SK-MEL-5 (cell line): Measurements from ENCODE around the gene MARCO. TPM values are rescaled to one million over a fixed set of nuclear protein-coding genes. Genes with fewer than 3 reads are reported as not detected.
"Not testable (repeated sequence)": the region's sequence is repeated elsewhere in the genome, so short reads cannot be mapped to it uniquely, and the experiment has no call there.

Source experiments
- DNase-seq: peaks from one replicate; pipeline ENCODE4 v3.0.0-alpha.2; 2016; ENCODE audit warnings: low read depth, low spot score
- in situ Hi-C: cut with HindIII; loops from 2 replicates; pipeline ENCODE4 v1.10.0; 2016; ENCODE audit warnings: low sequenced_read_pairs, high pct_unique_total_duplicates, low pct_unique_long_range_greater_than_20kb
- total RNA-seq: library from RNA; depleted of rRNA; stranded (reverse); fragments of >200 nt; shearing (Covaris generic); gene quantifications from 2 replicates; pipeline ENCODE4 v1.2.3, GENCODE V29; 2014

MARCO gene
- total RNA-seq, 1 experiment from 2014 or later, result not detected

GRCh38 chr2:118987886-118988285 lies 45.9 kb downstream of the MARCO start:
- in situ Hi-C loops, result no loop called here

GRCh38 chr2:118988706-118989105 lies 46.7 kb downstream of the MARCO start:
- in situ Hi-C loops, result no loop called here

More at GRCh38 chr2:118987886-118988285, 45.9 kb downstream of the MARCO start:
- DNase-seq, result no peak

GRCh38 chr2:118989481-118989880 lies 47.5 kb downstream of the MARCO start:
- DNase-seq, result no peak
- in situ Hi-C loops, result no loop called here

More at GRCh38 chr2:118988706-118989105, 46.7 kb downstream of the MARCO start:
- DNase-seq, result no peak

- in situ Hi-C loops, result no loop called here
- no peak for DNase-seq
Measured at GRCh38 chr2:118990757-118991545, 49.0 kb downstream of the MARCO start.

- in situ Hi-C loops, result no loop called here
- no peak for DNase-seq
Measured at GRCh38 chr2:118991554-118991953, 49.6 kb downstream of the MARCO start.

- in situ Hi-C loops, result no loop called here
- DNase-seq, result no peak
Measured at GRCh38 chr2:118992740-118993391, 50.9 kb downstream of the MARCO start.

GRCh38 chr2:118993392-118993752 lies 51.4 kb downstream of the MARCO start:
- in situ Hi-C loops, result no loop called here
- no peak for DNase-seq

GRCh38 chr2:118994172-118994700 lies 52.2 kb downstream of the MARCO start:
- in situ Hi-C loops, result no loop called here
- no peak for DNase-seq

- no peak for DNase-seq
- in situ Hi-C loops, result no loop called here
Measured at GRCh38 chr2:118994778-118995177, 52.8 kb downstream of the MARCO start.

- in situ Hi-C loops, DNase-seq: not testable (repeated sequence)
Measured at GRCh38 chr2:119003856-119004255, 61.9 kb downstream of the MARCO start.

GRCh38 chr2:119004602-119005001 lies 62.6 kb downstream of the MARCO start:
- DNase-seq, result no peak
- in situ Hi-C loops, result no loop called here

GRCh38 chr2:119005051-119005450 lies 63.1 kb downstream of the MARCO start:
- DNase-seq, result no peak
- in situ Hi-C loops, result no loop called here

- in situ Hi-C loops, result no loop called here
- DNase-seq, result no peak
Measured at GRCh38 chr2:119005555-119005954, 63.6 kb downstream of the MARCO start.

- DNase-seq, result no peak
- in situ Hi-C loops, result no loop called here
Measured at GRCh38 chr2:119006441-119006840, 64.4 kb downstream of the MARCO start.

GRCh38 chr2:119008108-119008507 lies 66.1 kb downstream of the MARCO start:
- peak; percentile 51 for DNase-seq

GRCh38 chr2:119009110-119009509 lies 67.1 kb downstream of the MARCO start:
- DNase-seq, result no peak
- in situ Hi-C loops, result no loop called here

More at GRCh38 chr2:119008108-119008507, 66.1 kb downstream of the MARCO start:
- in situ Hi-C loops, result no loop called here

- in situ Hi-C loops, result no loop called here
- no peak for DNase-seq
Measured at GRCh38 chr2:119010336-119010735, 68.3 kb downstream of the MARCO start.

GRCh38 chr2:119011162-119011909 lies 69.3 kb downstream of the MARCO start:
- DNase-seq, result peak; percentile 47
- in situ Hi-C loops, result no loop called here
